Small intestine (tissue), 7 donors: ENCODE measurements around the gene KCNG2. TPM values are rescaled to one million over a fixed set of nuclear protein-coding genes. Genes with fewer than 3 reads are reported as not detected.

Experiments used
- DNase-seq, 2 donors: peaks; one replicate each; pipeline versions ENCODE4 v3.0.0 to v3.0.0-alpha.2; 2013
- FAIRE-seq: peaks from 2 replicates; lab custom pipeline; 2012; peaks lifted over from hg19 to GRCh38; lab: Jason Lieb, UNC
- H3K27ac ChIP-seq, 3 donors: one replicate each; pipeline ENCODE4 v1.5.1; 2013; ENCODE audit warnings: low read length in 2 of 3, mild to moderate bottlenecking in 2 of 3, control low read depth in 1 of 3, inconsistent platforms in 1 of 3, low read depth in 1 of 3, moderate library complexity in 1 of 3
- H3K27me3 ChIP-seq, 3 donors: one replicate each; pipeline ENCODE4 v1.6.1; 2013; ENCODE audit warnings: low read length in 3 of 3, inconsistent platforms in 1 of 3; ENCODE audit not compliant: control insufficient read depth in 3 of 3, insufficient read depth in 3 of 3
- H3K36me3 ChIP-seq, 3 donors: one replicate each; pipeline ENCODE4 v1.6.1; 2013; ENCODE audit warnings: low read length in 3 of 3, inconsistent platforms in 1 of 3, low read depth in 1 of 3, mild to moderate bottlenecking in 1 of 3, moderate library complexity in 1 of 3; ENCODE audit not compliant: control insufficient read depth in 3 of 3, insufficient read depth in 2 of 3
- H3K4me1 ChIP-seq, 3 donors: one replicate each; pipeline ENCODE4 v1.6.1; 2013; ENCODE audit warnings: low read length in 2 of 3, inconsistent platforms in 1 of 3, low read depth in 1 of 3, mild to moderate bottlenecking in 1 of 3, moderate library complexity in 1 of 3; ENCODE audit not compliant: control insufficient read depth in 3 of 3, insufficient read depth in 2 of 3
- H3K4me3 ChIP-seq, 3 donors: one replicate each; pipeline ENCODE4 v1.5.1; 2013; ENCODE audit warnings: low read length in 3 of 3, control low read depth in 1 of 3, inconsistent platforms in 1 of 3, low read depth in 1 of 3, mild to moderate bottlenecking in 1 of 3, moderate library complexity in 1 of 3
- H3K9me3 ChIP-seq, 2 donors: one replicate each; pipeline ENCODE4 v1.6.1; 2013; ENCODE audit warnings: low read depth in 1 of 2, low read length in 1 of 2; ENCODE audit not compliant: control insufficient read depth in 2 of 2, insufficient read depth in 1 of 2
- WGBS, 3 donors: extraction: QIAGEN DNeasy Blood & Tissue Kit; methylation state at CpG; one replicate each; pipeline ENCODE4 v1.1.7; 2013; 5-methylcytosine and 5-hydroxymethylcytosine counted together
- polyA plus RNA-seq, 4 donors: library from polyadenylated mRNA; stranded (reverse) in 3 of 4; unstranded in 1 of 4; fragments of 200-250 nt in 3 of 4; fragments of 120-200 nt in 1 of 4; gene quantifications; one replicate each; pipeline versions ENCODE4 v1.2.1 to v1.2.3, GENCODE V29; 2013
- donor health status: healthy with polysubstance abuse.
- donor health status: control.
- donor health status: control.
- donor health status: Bipolar disorder and iron deficiency.
- donor health status: healthy.

Gene KCNG2
- polyA plus RNA-seq, 4 donors = 0.10 to 0.30 TPM; not detected in 2

GRCh38 chr18:79911344-79912270, 113.9 kb downstream of the KCNG2 start:
- no peak overlapping the region for H3K27ac ChIP-seq

GRCh38 chr18:79912409-79912991, 114.8 kb downstream of the KCNG2 start:
- FAIRE-seq = no peak
- DNase-seq = no peak
- H3K36me3 ChIP-seq = peaks cover 2 to 44% (median 4%) of the 10 kb centered on the region in 3 donors
- WGBS, 3 donors = 87 to 93% (median 89%) methylated on average over 20 of the region's 20 CpGs
- no peak overlapping the region for H3K4me3 ChIP-seq
- no peak overlapping the region for H3K27ac ChIP-seq
- peaks cover 0 to 42% of the 10 kb centered on the region in 2 donors for H3K9me3 ChIP-seq
- H3K27me3 ChIP-seq = no peaks in the 10 kb centered on the region
- no peaks in the 10 kb centered on the region for H3K4me1 ChIP-seq

More at GRCh38 chr18:79911344-79912270, 113.9 kb downstream of the KCNG2 start:
- Histone ChIP-seq H3K27me3 (no peaks in the 10 kb centered on the region), H3K4me3 (no peak overlapping the region), H3K4me1 (no peaks in the 10 kb centered on the region), H3K36me3 (peaks cover 2 to 35% (median 2%) of the 10 kb centered on the region in 3 donors), H3K9me3 (peaks cover 0 to 35% of the 10 kb centered on the region in 2 donors)
- DNase-seq = no peak
- no peak for FAIRE-seq
- 90 to 98% (median 93%) methylated on average over 26 to 29 of the region's 29 CpGs for WGBS, 3 donors

- no peak overlapping the region for H3K4me3 ChIP-seq
- H3K9me3 ChIP-seq = peaks cover 0 to 46% of the 10 kb centered on the region in 2 donors
- DNase-seq = no peak
- H3K4me1 ChIP-seq = no peaks in the 10 kb centered on the region
- peaks cover 4 to 51% (median 5%) of the 10 kb centered on the region in 3 donors for H3K36me3 ChIP-seq
- no peak for FAIRE-seq
- no peaks in the 10 kb centered on the region for H3K27me3 ChIP-seq
- H3K27ac ChIP-seq = no peak overlapping the region
- 92 to 95% (median 93%) methylated on average over 27 to 28 of the region's 28 CpGs for WGBS, 3 donors
These were observed 115.5 kb downstream of the KCNG2 start for GRCh38 chr18:79912994-79913831.

- Histone ChIP-seq H3K9me3 (peaks cover 0 to 50% of the 10 kb centered on the region in 2 donors), H3K27ac (no peak overlapping the region), H3K4me3 (no peak overlapping the region), H3K27me3 (no peaks in the 10 kb centered on the region), H3K36me3 (peaks cover 4 to 59% (median 5%) of the 10 kb centered on the region in 3 donors), H3K4me1 (no peaks in the 10 kb centered on the region)
- DNase-seq (no peak), FAIRE-seq (no peak)
- 92 to 96% (median 96%) methylated on average over 20 of the region's 20 CpGs for WGBS, 3 donors
These were observed 116.9 kb downstream of the KCNG2 start for GRCh38 chr18:79914614-79915160.

- no peak for FAIRE-seq
- WGBS, 3 donors = 94 to 96% (median 96%) methylated on average over 47 to 50 of the region's 50 CpGs
- H3K27me3 ChIP-seq = no peaks in the 10 kb centered on the region
- peaks cover 4 to 59% (median 5%) of the 10 kb centered on the region in 3 donors for H3K36me3 ChIP-seq
- no peaks in the 10 kb centered on the region for H3K4me1 ChIP-seq
- DNase-seq = no peak
- peaks cover 0 to 50% of the 10 kb centered on the region in 2 donors for H3K9me3 ChIP-seq
- no peak overlapping the region for H3K27ac ChIP-seq
- H3K4me3 ChIP-seq = no peak overlapping the region
These were observed 117.7 kb downstream of the KCNG2 start for GRCh38 chr18:79915161-79916127.

- no peak overlapping the region for H3K4me3 ChIP-seq
- no peaks in the 10 kb centered on the region for H3K27me3 ChIP-seq
- peaks cover 0 to 44% of the 10 kb centered on the region in 2 donors for H3K9me3 ChIP-seq
- FAIRE-seq (no peak), DNase-seq (no peak)
- no peaks in the 10 kb centered on the region for H3K4me1 ChIP-seq
- 88 to 92% (median 91%) methylated on average over 23 to 26 of the region's 26 CpGs for WGBS, 3 donors
- H3K36me3 ChIP-seq = peaks cover 4 to 56% (median 5%) of the 10 kb centered on the region in 3 donors
- H3K27ac ChIP-seq = no peak overlapping the region
These were observed 118.4 kb downstream of the KCNG2 start for GRCh38 chr18:79916128-79916494.

GRCh38 chr18:79916546-79917168, 118.9 kb downstream of the KCNG2 start:
- no peak overlapping the region for H3K27ac ChIP-seq
- H3K9me3 ChIP-seq = peaks cover 0 to 43% of the 10 kb centered on the region in 2 donors
- H3K36me3 ChIP-seq = peaks cover 4 to 56% (median 5%) of the 10 kb centered on the region in 3 donors
- DNase-seq (no peak), FAIRE-seq (no peak)
- no peak overlapping the region for H3K4me3 ChIP-seq
- no peaks in the 10 kb centered on the region for H3K4me1 ChIP-seq
- WGBS, 3 donors = 96 to 98% (median 98%) methylated on average over 24 of the region's 24 CpGs
- H3K27me3 ChIP-seq = no peaks in the 10 kb centered on the region
